ENCODE data around the gene GSX1.

DNA sequence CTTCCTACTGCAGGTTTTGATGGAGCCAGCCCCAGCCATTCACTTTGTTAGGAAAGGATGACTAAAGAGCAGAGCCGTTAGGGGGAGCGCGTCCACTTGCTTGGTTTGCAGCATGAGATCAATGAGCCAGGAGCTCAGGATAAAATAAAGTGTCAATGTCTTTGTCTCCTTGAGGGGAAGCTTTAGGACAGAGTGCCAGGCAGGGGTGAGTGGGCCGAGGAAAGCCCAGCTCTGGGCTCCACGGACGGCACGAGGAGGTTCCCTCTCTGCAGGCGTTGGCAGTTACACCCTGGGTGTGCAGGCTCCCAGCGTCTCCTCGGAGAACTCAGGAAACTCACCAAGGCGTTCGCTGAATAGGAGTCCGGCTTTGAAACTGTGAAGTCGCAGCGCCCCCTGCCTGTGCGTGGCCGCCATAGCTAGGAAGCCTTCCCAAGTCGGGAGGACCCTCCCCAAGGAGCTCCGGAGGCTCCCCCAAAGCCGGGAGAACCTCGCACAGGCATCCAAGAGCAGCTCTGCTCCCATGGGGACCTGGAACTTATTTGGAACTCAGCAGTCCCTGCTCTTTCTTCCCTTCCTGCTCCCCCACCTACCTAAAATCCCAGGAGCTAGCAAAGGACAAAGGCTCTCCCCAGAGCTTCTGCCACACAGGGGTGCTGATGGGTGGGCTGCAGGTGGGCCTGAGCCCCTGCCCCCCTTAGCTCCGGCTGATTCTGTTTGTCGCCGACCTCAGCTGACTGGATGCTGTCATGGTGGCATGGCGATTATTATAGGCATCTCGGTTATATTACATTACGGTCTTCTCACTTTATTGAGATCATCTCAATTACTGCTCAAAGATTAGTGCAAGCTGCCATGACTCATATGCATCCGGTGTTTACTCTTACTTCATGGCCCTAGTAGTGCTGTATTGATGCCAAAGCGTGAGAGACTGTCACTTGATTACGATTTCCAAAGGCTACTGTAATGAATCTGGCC lies 34.4 kb downstream of the GSX1 start:
- TF ChIP-seq POLR2A (IDR thresholded peaks at IDR 0.05; ENCODE audit: low read length) (no peak), GATA1 (IDR thresholded peaks at IDR 0.05; ENCODE audit: low read depth, low read length) (no peak)

All from erythroblast (primary cell).